WTC11 (cell line): Measurements from ENCODE around the gene NCKAP5.

ENCODE experiments used
- CTCF ChIP-seq: fragments of 200-600 bp; IDR thresholded peaks from 2 replicates; pipeline ENCODE4 v1.8.0; 2022; ENCODE audit warnings: antibody characterized with exemption
- MYBL2 ChIP-seq: sonication (generic); formaldehyde crosslinking; IDR thresholded peaks from 2 replicates; pipeline ENCODE4 v1.8.1; 2023; ENCODE audit warnings: mild to moderate bottlenecking, moderate library complexity, missing genetic modification reagents
- NFYB ChIP-seq: sonication (generic); formaldehyde crosslinking; conservative IDR thresholded peaks from 2 replicates; pipeline ENCODE4 v1.8.0; 2022; ENCODE audit warnings: low read depth, missing genetic modification reagents
- NR2C2 ChIP-seq: sonication (generic); formaldehyde crosslinking; IDR thresholded peaks from 2 replicates; pipeline ENCODE4 v1.8.0; 2022; ENCODE audit warnings: mild to moderate bottlenecking, missing genetic modification reagents
- NR3C1 ChIP-seq: sonication (generic); formaldehyde crosslinking; conservative IDR thresholded peaks from 2 replicates; pipeline ENCODE4 v1.8.1; 2023; ENCODE audit warnings: low read depth, mild to moderate bottlenecking, missing genetic modification reagents
- SMAD4 ChIP-seq: sonication (generic); formaldehyde crosslinking; IDR thresholded peaks from 2 replicates; pipeline ENCODE4 v1.8.0; 2022; ENCODE audit warnings: mild to moderate bottlenecking, missing genetic modification reagents
- STAT6 ChIP-seq: sonication (generic); formaldehyde crosslinking; conservative IDR thresholded peaks from 2 replicates; pipeline ENCODE4 v1.8.1; 2023; ENCODE audit warnings: mild to moderate bottlenecking, low read depth, missing genetic modification reagents, moderate library complexity
- TF ChIP-seq, protein P1 (sequence below): sonication (generic); formaldehyde crosslinking; conservative IDR thresholded peaks from 2 replicates; pipeline ENCODE4 v1.8.1; 2022; ENCODE audit warnings: mild to moderate bottlenecking, missing genetic modification reagents
- TF ChIP-seq, protein P2 (sequence below): sonication (generic); formaldehyde crosslinking; IDR thresholded peaks from 2 replicates; pipeline ENCODE4 v1.8.0; 2022; ENCODE audit warnings: mild to moderate bottlenecking, missing genetic modification reagents
- TF ChIP-seq, protein P3 (sequence below): sonication (generic); formaldehyde crosslinking; IDR thresholded peaks from 2 replicates; pipeline ENCODE4 v1.8.1; 2022; ENCODE audit warnings: mild to moderate bottlenecking, missing genetic modification reagents, moderate library complexity, borderline replicate concordance

DNA sequence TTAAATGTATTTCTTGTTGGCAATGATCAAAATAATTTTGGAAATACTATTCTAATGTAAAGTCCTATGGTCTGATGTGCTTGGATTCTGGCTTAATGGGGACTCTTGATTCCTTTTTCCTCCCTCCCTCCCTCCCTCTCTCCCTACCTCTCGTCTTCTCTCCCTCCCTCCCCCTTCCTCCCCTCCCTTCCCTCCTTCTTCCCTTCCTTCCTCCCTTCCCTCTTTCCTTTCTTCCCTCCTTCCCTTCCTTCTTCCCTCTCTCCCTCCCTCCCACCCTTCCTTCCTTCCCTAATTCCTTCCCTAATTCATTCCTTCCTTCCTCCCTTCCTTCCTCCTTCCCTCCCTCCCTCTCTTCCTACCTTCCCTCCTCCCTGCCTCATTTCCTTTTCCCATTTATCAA is 19.9 kb upstream of the NCKAP5 start:
- TF ChIP-seq NR2C2 (CRISPR knock-in tag) = no peak
- TF ChIP-seq CTCF = no peak
- no peak for TF ChIP-seq NR3C1 (CRISPR knock-in tag)
- TF ChIP-seq, protein P1, sequence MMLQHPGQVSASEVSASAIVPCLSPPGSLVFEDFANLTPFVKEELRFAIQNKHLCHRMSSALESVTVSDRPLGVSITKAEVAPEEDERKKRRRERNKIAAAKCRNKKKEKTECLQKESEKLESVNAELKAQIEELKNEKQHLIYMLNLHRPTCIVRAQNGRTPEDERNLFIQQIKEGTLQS (CRISPR knock-in tag) = no peak
- TF ChIP-seq SMAD4 (CRISPR knock-in tag) = no peak
- TF ChIP-seq, protein P2, sequence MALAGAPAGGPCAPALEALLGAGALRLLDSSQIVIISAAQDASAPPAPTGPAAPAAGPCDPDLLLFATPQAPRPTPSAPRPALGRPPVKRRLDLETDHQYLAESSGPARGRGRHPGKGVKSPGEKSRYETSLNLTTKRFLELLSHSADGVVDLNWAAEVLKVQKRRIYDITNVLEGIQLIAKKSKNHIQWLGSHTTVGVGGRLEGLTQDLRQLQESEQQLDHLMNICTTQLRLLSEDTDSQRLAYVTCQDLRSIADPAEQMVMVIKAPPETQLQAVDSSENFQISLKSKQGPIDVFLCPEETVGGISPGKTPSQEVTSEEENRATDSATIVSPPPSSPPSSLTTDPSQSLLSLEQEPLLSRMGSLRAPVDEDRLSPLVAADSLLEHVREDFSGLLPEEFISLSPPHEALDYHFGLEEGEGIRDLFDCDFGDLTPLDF (CRISPR knock-in tag) = no peak
- TF ChIP-seq MYBL2 = no peak
- no peak for TF ChIP-seq NFYB (CRISPR knock-in tag)
- no peak for TF ChIP-seq STAT6
- TF ChIP-seq, protein P3, sequence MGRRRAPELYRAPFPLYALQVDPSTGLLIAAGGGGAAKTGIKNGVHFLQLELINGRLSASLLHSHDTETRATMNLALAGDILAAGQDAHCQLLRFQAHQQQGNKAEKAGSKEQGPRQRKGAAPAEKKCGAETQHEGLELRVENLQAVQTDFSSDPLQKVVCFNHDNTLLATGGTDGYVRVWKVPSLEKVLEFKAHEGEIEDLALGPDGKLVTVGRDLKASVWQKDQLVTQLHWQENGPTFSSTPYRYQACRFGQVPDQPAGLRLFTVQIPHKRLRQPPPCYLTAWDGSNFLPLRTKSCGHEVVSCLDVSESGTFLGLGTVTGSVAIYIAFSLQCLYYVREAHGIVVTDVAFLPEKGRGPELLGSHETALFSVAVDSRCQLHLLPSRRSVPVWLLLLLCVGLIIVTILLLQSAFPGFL (CRISPR knock-in tag) = no peak
